ENCODE data around the gene CD96. TPM values are rescaled to one million over a fixed set of nuclear protein-coding genes. Genes with fewer than 3 reads are reported as not detected.

The CD96 gene
- total RNA-seq, 1 experiment from 2014 or later: not detected

- no peaks in the 10 kb centered on the region for H3K4me1 Mint-ChIP-seq (ENCODE audit: low read depth, unreplicated experiment)
- H3K4me3 Mint-ChIP-seq (ENCODE audit: low read depth, unreplicated experiment): no peak overlapping the region
- H3K27ac Mint-ChIP-seq (ENCODE audit: unreplicated experiment): no peak overlapping the region
- H3K36me3 Mint-ChIP-seq (ENCODE audit: insufficient read depth, unreplicated experiment): no peaks in the 10 kb centered on the region
- BruUV-seq (replicated peaks): no TSS peak
- no peaks in the 10 kb centered on the region for H3K9me3 Mint-ChIP-seq (ENCODE audit: low read depth, unreplicated experiment)
- no peaks in the 10 kb centered on the region for H3K27me3 Mint-ChIP-seq (ENCODE audit: unreplicated experiment)
- no peak for TF ChIP-seq CTCF (IDR thresholded peaks at IDR 0.05; ENCODE audit: unreplicated experiment)
- intact Hi-C loops (cut with micrococcal nuclease; ENCODE audit: unreplicated experiment): no loop called here
- CTCF ChIA-PET: interaction anchor here (0.5 kb wide), 1 partner anchor 27 kb away, joined by 3 read pairs; no protein-coding TSS in a partner anchor
- no peak for DNase-seq
Measured at GRCh38 chr3:111506435-111506834, 35.6 kb upstream of the CD96 start.

GRCh38 chr3:111509308-111509707 lies 32.7 kb upstream of the CD96 start:
- intact Hi-C loops (cut with micrococcal nuclease; ENCODE audit: unreplicated experiment): no loop called here
- no TSS peak for BruUV-seq (replicated peaks)
- Mint-ChIP-seq H3K36me3 (ENCODE audit: insufficient read depth, unreplicated experiment) (no peaks in the 10 kb centered on the region), H3K27ac (ENCODE audit: unreplicated experiment) (no peak overlapping the region), H3K27me3 (ENCODE audit: unreplicated experiment) (no peaks in the 10 kb centered on the region), H3K4me3 (ENCODE audit: low read depth, unreplicated experiment) (no peak overlapping the region), H3K9me3 (ENCODE audit: low read depth, unreplicated experiment) (no peaks in the 10 kb centered on the region), H3K4me1 (ENCODE audit: low read depth, unreplicated experiment) (no peaks in the 10 kb centered on the region)
- no peak for DNase-seq
- CTCF ChIA-PET: no interaction called here
- TF ChIP-seq CTCF (IDR thresholded peaks at IDR 0.05; ENCODE audit: unreplicated experiment): no peak

- no peaks in the 10 kb centered on the region for H3K9me3 Mint-ChIP-seq (ENCODE audit: low read depth, unreplicated experiment)
- CTCF ChIA-PET: no interaction called here
- H3K27ac Mint-ChIP-seq (ENCODE audit: unreplicated experiment): no peak overlapping the region
- H3K27me3 Mint-ChIP-seq (ENCODE audit: unreplicated experiment): peaks cover 12% of the 10 kb centered on the region
- DNase-seq: no peak
- no TSS peak for BruUV-seq (replicated peaks)
- H3K36me3 Mint-ChIP-seq (ENCODE audit: insufficient read depth, unreplicated experiment): no peaks in the 10 kb centered on the region
- H3K4me3 Mint-ChIP-seq (ENCODE audit: low read depth, unreplicated experiment): no peak overlapping the region
- peaks cover 15% of the 10 kb centered on the region for H3K4me1 Mint-ChIP-seq (ENCODE audit: low read depth, unreplicated experiment)
- intact Hi-C loops (cut with micrococcal nuclease; ENCODE audit: unreplicated experiment): no loop called here
- no peak for TF ChIP-seq CTCF (IDR thresholded peaks at IDR 0.05; ENCODE audit: unreplicated experiment)
Measured at GRCh38 chr3:111517801-111518200, 24.2 kb upstream of the CD96 start.

- Mint-ChIP-seq H3K9me3 (ENCODE audit: low read depth, unreplicated experiment) (no peaks in the 10 kb centered on the region), H3K27me3 (ENCODE audit: unreplicated experiment) (peaks cover 12% of the 10 kb centered on the region), H3K27ac (ENCODE audit: unreplicated experiment) (no peak overlapping the region), H3K4me3 (ENCODE audit: low read depth, unreplicated experiment) (no peak overlapping the region), H3K4me1 (ENCODE audit: low read depth, unreplicated experiment) (peaks cover 15% of the 10 kb centered on the region), H3K36me3 (ENCODE audit: insufficient read depth, unreplicated experiment) (no peaks in the 10 kb centered on the region)
- no TSS peak for BruUV-seq (replicated peaks)
- intact Hi-C loops (cut with micrococcal nuclease; ENCODE audit: unreplicated experiment): no loop called here
- CTCF ChIA-PET: interaction anchor here (0.5 to 0.7 kb wide), 2 partner anchors 12 to 232 kb away, joined by 4 read pairs; no protein-coding TSS in a partner anchor
- no peak for TF ChIP-seq CTCF (IDR thresholded peaks at IDR 0.05; ENCODE audit: unreplicated experiment)
- DNase-seq: no peak
Measured at GRCh38 chr3:111519178-111519855, 22.7 kb upstream of the CD96 start.

All from Calu3 (cell line).